Loucy (cell line): ENCODE results near the gene AFF4.

Experiments used
- H2AFZ ChIP-seq: fragments of 200-600 bp; sonication (generic); 2 replicates; pipeline ENCODE4 v1.6.0; 2016; ENCODE audit warnings: antibody characterized with exemption, mild to moderate bottlenecking, low read length, moderate library complexity
- H3F3A ChIP-seq: fragments of 200-600 bp; 2 replicates; pipeline ENCODE4 v1.6.0; 2016; ENCODE audit warnings: antibody characterized with exemption, low read depth, mild to moderate bottlenecking
- H3K27me3 ChIP-seq: fragments of 200-600 bp; sonication (generic); 2 replicates; pipeline ENCODE4 v1.6.1; 2014; ENCODE audit warnings: low read length, mild to moderate bottlenecking; ENCODE audit not compliant: insufficient read depth, poor library complexity, severe bottlenecking
- H3K36me3 ChIP-seq: fragments of 200-600 bp; sonication (generic); 2 replicates; pipeline ENCODE4 v1.6.1; 2016; ENCODE audit warnings: low read length; ENCODE audit not compliant: insufficient read depth
- H3K4me1 ChIP-seq: fragments of 200-600 bp; sonication (generic); 2 replicates; pipeline ENCODE4 v1.5.1; 2014; ENCODE audit warnings: low read length, mild to moderate bottlenecking; ENCODE audit not compliant: insufficient read depth, poor library complexity, severe bottlenecking
- H3K4me2 ChIP-seq: fragments of 200-600 bp; sonication (generic); 2 replicates; pipeline ENCODE4 v1.6.0; 2014; ENCODE audit warnings: antibody characterized with exemption, low read length, low read depth, mild to moderate bottlenecking; ENCODE audit not compliant: poor library complexity, severe bottlenecking
- H3K4me3 ChIP-seq: fragments of 200-600 bp; sonication (generic); 2 replicates; pipeline ENCODE4 v1.5.1; 2014; ENCODE audit warnings: low read length, mild to moderate bottlenecking, mixed read lengths; ENCODE audit not compliant: poor library complexity, severe bottlenecking
- H3K79me2 ChIP-seq: fragments of 200-600 bp; sonication (generic); 2 replicates; pipeline ENCODE4 v1.6.1; 2014; ENCODE audit warnings: low read length; ENCODE audit not compliant: insufficient read depth
- H3K9ac ChIP-seq: fragments of 200-600 bp; sonication (generic); 2 replicates; pipeline ENCODE4 v1.6.0; 2014; ENCODE audit warnings: mild to moderate bottlenecking, low read depth, low read length, moderate library complexity; ENCODE audit not compliant: poor library complexity, severe bottlenecking
- H3K9me2 ChIP-seq: fragments of 200-600 bp; sonication (generic); replicated peaks from 2 replicates; pipeline ENCODE4 v1.6.1; 2016; ENCODE audit warnings: low read depth, low read length, mixed read lengths
- H3K9me3 ChIP-seq: fragments of 200-600 bp; sonication (generic); 2 replicates; pipeline ENCODE4 v1.6.1; 2014; ENCODE audit warnings: mild to moderate bottlenecking, antibody characterized with exemption, low read length, low read depth; ENCODE audit not compliant: insufficient read depth
- H4K20me1 ChIP-seq: fragments of 200-600 bp; sonication (generic); 2 replicates; pipeline ENCODE4 v1.6.0; 2014; ENCODE audit warnings: antibody characterized with exemption, low read length, mild to moderate bottlenecking; ENCODE audit not compliant: insufficient read depth, poor library complexity, severe bottlenecking
- EZH2phosphoT487 ChIP-seq: fragments of 200-600 bp; IDR thresholded peaks from 2 replicates; pipeline ENCODE4 v1.6.1; 2018; ENCODE audit warnings: antibody characterized with exemption, mild to moderate bottlenecking, moderate library complexity, borderline replicate concordance
- TF ChIP-seq, protein P1 (sequence below): fragments of 200-600 bp; sonication (generic); conservative IDR thresholded peaks from 2 replicates; pipeline ENCODE4 v1.5.1; 2014; ENCODE audit warnings: mild to moderate bottlenecking, antibody characterized with exemption, low read length

Gene AFF4

DNA sequence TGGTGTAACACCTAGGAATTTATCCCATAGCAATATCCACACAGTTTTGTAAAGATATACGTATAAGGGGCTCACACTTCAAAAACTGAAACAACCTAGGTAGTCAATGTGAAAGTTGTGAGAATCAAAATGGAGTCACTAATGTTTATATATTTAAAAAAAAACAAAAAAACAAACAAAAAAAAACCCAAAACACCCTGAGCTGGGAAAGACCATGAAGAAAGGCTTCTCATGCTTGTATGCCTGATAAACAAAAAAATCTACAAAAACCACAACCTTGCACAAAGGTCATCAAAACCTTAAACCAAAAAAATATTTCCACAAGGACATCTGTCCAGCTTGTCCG, 35.4 kb downstream of the AFF4 start:
- Histone ChIP-seq H3K9ac (no peak overlapping the region), H4K20me1 (no peaks in the 10 kb centered on the region), H3K9me2 (no peaks in the 10 kb centered on the region), H2AFZ (no peak overlapping the region), H3F3A (no peaks in the 10 kb centered on the region), H3K4me2 (no peak overlapping the region), H3K9me3 (no peaks in the 10 kb centered on the region), H3K4me3 (no peak overlapping the region), H3K27me3 (no peaks in the 10 kb centered on the region), H3K79me2 (no peaks in the 10 kb centered on the region), H3K36me3 (peaks cover 23% of the 10 kb centered on the region; the same call in 1 of the 2 replicates), H3K4me1 (no peaks in the 10 kb centered on the region)
- no peak for TF ChIP-seq EZH2phosphoT487
- TF ChIP-seq, protein P1, sequence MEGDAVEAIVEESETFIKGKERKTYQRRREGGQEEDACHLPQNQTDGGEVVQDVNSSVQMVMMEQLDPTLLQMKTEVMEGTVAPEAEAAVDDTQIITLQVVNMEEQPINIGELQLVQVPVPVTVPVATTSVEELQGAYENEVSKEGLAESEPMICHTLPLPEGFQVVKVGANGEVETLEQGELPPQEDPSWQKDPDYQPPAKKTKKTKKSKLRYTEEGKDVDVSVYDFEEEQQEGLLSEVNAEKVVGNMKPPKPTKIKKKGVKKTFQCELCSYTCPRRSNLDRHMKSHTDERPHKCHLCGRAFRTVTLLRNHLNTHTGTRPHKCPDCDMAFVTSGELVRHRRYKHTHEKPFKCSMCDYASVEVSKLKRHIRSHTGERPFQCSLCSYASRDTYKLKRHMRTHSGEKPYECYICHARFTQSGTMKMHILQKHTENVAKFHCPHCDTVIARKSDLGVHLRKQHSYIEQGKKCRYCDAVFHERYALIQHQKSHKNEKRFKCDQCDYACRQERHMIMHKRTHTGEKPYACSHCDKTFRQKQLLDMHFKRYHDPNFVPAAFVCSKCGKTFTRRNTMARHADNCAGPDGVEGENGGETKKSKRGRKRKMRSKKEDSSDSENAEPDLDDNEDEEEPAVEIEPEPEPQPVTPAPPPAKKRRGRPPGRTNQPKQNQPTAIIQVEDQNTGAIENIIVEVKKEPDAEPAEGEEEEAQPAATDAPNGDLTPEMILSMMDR: no peak

DNA sequence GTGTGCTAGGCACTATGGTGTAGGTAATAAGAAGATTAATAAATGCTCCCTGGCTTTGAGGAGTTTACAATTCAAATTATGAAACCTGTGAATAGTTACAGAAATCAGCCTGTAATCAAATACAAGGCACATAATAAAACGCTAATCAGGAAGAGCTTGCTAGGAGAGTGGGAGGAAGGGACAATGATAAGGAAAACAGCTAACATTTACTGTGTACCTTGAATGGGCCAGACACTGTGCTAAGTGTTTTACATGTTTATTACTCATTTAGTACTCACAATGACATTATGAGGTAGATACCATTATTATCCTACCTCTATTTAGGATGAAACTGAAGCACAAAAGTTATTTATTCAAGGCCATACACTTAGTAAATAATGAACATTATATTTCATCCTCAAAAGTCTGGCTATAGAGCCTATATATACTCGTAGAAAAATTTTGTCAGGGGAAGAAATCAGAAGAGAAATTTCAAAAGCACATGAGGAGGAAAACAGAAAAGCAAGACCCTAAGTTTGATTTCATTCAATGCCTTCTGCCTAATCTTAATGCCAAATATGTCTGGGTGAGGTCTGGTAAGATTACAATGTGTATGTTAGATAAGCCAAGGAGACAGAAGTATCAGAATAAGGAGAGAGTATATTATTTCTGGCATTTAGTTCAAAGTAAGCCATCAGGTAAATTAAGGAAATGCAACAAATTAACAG, 35.9 kb downstream of the AFF4 start:
- no peaks in the 10 kb centered on the region for H3F3A ChIP-seq
- H3K4me1 ChIP-seq: no peaks in the 10 kb centered on the region
- H3K4me3 ChIP-seq: no peak overlapping the region
- H3K9ac ChIP-seq: no peak overlapping the region
- TF ChIP-seq EZH2phosphoT487: no peak
- TF ChIP-seq, protein P1: no peak
- H2AFZ ChIP-seq: no peak overlapping the region
- H3K27me3 ChIP-seq: no peaks in the 10 kb centered on the region
- H3K9me2 ChIP-seq: no peaks in the 10 kb centered on the region
- H3K9me3 ChIP-seq: no peaks in the 10 kb centered on the region
- H3K79me2 ChIP-seq: no peaks in the 10 kb centered on the region
- no peaks in the 10 kb centered on the region for H4K20me1 ChIP-seq
- H3K36me3 ChIP-seq: peaks cover 20% of the 10 kb centered on the region; the same call in 1 of the 2 replicates
- H3K4me2 ChIP-seq: no peak overlapping the region

DNA sequence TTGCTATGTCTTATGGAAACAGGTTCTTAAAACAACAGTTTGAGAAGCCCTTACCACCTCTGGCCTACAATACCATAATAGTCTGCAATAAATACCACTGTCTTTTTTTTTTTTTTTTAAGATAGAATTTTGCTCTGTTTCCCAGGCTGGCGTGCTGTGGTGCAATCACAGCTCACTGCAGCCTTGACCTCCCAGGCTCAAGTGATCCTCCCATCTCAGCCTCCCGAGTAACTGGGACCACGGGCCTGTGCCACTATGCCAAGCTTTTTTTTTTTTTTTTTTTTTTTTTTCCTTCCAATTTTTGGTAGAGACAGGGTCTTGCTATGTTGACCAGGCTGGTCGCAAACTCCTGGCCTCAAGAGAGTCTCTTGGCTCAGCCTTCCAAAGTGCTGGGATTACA, 37.0 kb downstream of the AFF4 start:
- no peaks in the 10 kb centered on the region for H3K4me1 ChIP-seq
- H3K9me2 ChIP-seq: no peaks in the 10 kb centered on the region
- TF ChIP-seq EZH2phosphoT487: no peak
- TF ChIP-seq, protein P1: no peak
- no peak overlapping the region for H2AFZ ChIP-seq
- no peaks in the 10 kb centered on the region for H4K20me1 ChIP-seq
- H3K27me3 ChIP-seq: no peaks in the 10 kb centered on the region
- no peaks in the 10 kb centered on the region for H3F3A ChIP-seq
- no peak overlapping the region for H3K9ac ChIP-seq
- H3K4me3 ChIP-seq: no peak overlapping the region
- H3K9me3 ChIP-seq: no peaks in the 10 kb centered on the region
- H3K4me2 ChIP-seq: no peak overlapping the region
- H3K36me3 ChIP-seq: peaks cover 19% of the 10 kb centered on the region; the same call in 1 of the 2 replicates
- H3K79me2 ChIP-seq: no peaks in the 10 kb centered on the region
